PC-9 (cell line): Measurements from ENCODE around the gene GSK3B. TPM values are rescaled to one million over a fixed set of nuclear protein-coding genes. Genes with fewer than 3 reads are reported as not detected.

Experiments used
- BruUV-seq: library from RNA; stranded (reverse); fragments of 400-500 nt; replicated peaks from 2 replicates; lab custom pipeline; 2021; lab: Mats Ljungman, UMichigan
- CTCF ChIA-PET: fragments of 300-600 bp; sonication (Branson Sonifier 250); formaldehyde crosslinking; loops from one replicate; lab custom pipeline; 2022; ENCODE audit warnings: antibody characterized with exemption; lab: Charles Lee
- POLR2A ChIA-PET: fragments of 300-600 bp; sonication (Branson Sonifier 250); formaldehyde crosslinking; loops from one replicate; lab custom pipeline; 2022; ENCODE audit warnings: antibody characterized with exemption; ENCODE audit not compliant: unreplicated experiment; lab: Charles Lee
- DNase-seq, 2 experiments: peaks; one replicate each; pipeline versions ENCODE4 v3.0.0 to v3.0.0-alpha.2; 2015 to 2022; ENCODE audit warnings: mixed read lengths in 1 of 2
- H2AFZ ChIP-seq: fragments of 200-600 bp; sonication (generic); 2 replicates; pipeline ENCODE4 v1.8.1; 2017; ENCODE audit warnings: antibody characterized with exemption
- H3F3A ChIP-seq: fragments of 200-600 bp; sonication (generic); 2 replicates; pipeline ENCODE4 v1.8.1; 2017; ENCODE audit warnings: antibody characterized with exemption, mild to moderate bottlenecking, low read depth; ENCODE audit not compliant: insufficient read depth
- H3K27ac ChIP-seq: fragments of 200-600 bp; sonication (generic); 2 replicates; pipeline ENCODE4 v1.6.1; 2016; ENCODE audit warnings: mixed run types
- H3K27me3 ChIP-seq: fragments of 200-600 bp; sonication (generic); 2 replicates; pipeline ENCODE4 v1.6.1; 2016; ENCODE audit warnings: low read depth, mixed run types; ENCODE audit not compliant: insufficient read depth
- H3K36me3 ChIP-seq: fragments of 200-600 bp; sonication (generic); 2 replicates; pipeline ENCODE4 v1.6.1; 2016; ENCODE audit warnings: low read depth, mixed run types
- H3K4me1 ChIP-seq: fragments of 200-600 bp; sonication (generic); replicated peaks from 2 replicates; pipeline ENCODE4 v1.6.1; 2016; ENCODE audit warnings: mixed run types; ENCODE audit not compliant: insufficient read depth
- H3K4me2 ChIP-seq: fragments of 200-600 bp; sonication (generic); 2 replicates; pipeline ENCODE4 v1.6.1; 2017; ENCODE audit warnings: mixed run types
- H3K4me3 ChIP-seq: fragments of 200-600 bp; sonication (generic); 2 replicates; pipeline ENCODE4 v1.6.1; 2016; ENCODE audit warnings: mixed run types
- H3K79me2 ChIP-seq: fragments of 200-600 bp; sonication (generic); 2 replicates; pipeline ENCODE4 v1.6.1; 2017; ENCODE audit warnings: low read depth, mixed run types
- H3K9me2 ChIP-seq: fragments of 200-600 bp; sonication (generic); 2 replicates; pipeline ENCODE4 v1.8.1; 2017; ENCODE audit warnings: mild to moderate bottlenecking; ENCODE audit not compliant: insufficient read depth
- H3K9me3 ChIP-seq: fragments of 200-600 bp; sonication (generic); 2 replicates; pipeline ENCODE4 v1.8.1; 2016; ENCODE audit warnings: low read depth; ENCODE audit not compliant: insufficient read depth
- H4K20me1 ChIP-seq: fragments of 200-600 bp; sonication (generic); 2 replicates; pipeline ENCODE4 v1.8.1; 2017; ENCODE audit not compliant: insufficient read depth
- EZH2 ChIP-seq: fragments of 200-600 bp; sonication (generic); IDR thresholded peaks from 2 replicates; pipeline ENCODE4 v1.8.0; 2017; ENCODE audit warnings: antibody characterized with exemption, low read depth
- intact Hi-C: fragments of 100-400 bp; cut with micrococcal nuclease; formaldehyde crosslinking; loops from one replicate; pipeline ENCODE4 v1.10.0; 2022; ENCODE audit not compliant: unreplicated experiment
- total RNA-seq: library from RNA; stranded (reverse); gene quantifications from 2 replicates; pipeline ENCODE4 v1.2.3, GENCODE V29; 2021
- TF ChIP-seq, protein P1 (sequence below): fragments of 200-600 bp; sonication (generic); conservative IDR thresholded peaks from 2 replicates; pipeline ENCODE4 v1.6.1; 2017; ENCODE audit warnings: mixed run types, antibody characterized with exemption, mild to moderate bottlenecking, moderate library complexity

The GSK3B gene
- total RNA-seq, 1 experiment from 2014 or later, result 62.0 TPM

DNA sequence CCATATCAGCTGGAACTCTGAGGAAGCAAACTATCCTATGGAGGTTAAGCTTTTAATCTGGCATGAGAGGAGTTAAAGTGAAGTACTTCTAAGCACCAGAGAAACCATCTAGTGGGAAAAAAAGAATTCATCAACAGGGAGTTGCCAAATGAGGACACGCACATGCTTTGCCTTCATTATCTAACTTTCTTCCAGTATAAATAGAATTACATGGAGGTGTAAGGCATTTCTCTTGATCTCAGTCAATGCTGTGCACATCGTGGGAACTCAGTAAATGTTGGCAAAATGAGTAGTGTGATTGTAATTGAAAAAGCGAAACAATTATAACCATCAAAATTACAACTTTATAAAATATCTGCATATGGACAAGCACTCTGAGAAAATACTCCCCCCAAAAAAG is 8.0 kb upstream of the GSK3B start:
- Histone ChIP-seq H3K4me1 (peaks cover 17% of the 10 kb centered on the region), H2AFZ (no peak overlapping the region), H3K9me3 (no peaks in the 10 kb centered on the region), H3K79me2 (peaks cover 37% of the 10 kb centered on the region), H3K27me3 (no peaks in the 10 kb centered on the region), H3K4me3 (no peak overlapping the region), H3K9me2 (no peaks in the 10 kb centered on the region), H4K20me1 (no peaks in the 10 kb centered on the region), H3K27ac (no peak overlapping the region), H3F3A (peaks cover 8% of the 10 kb centered on the region; the same call in 1 of the 2 replicates), H3K36me3 (peaks cover 24% of the 10 kb centered on the region; the same call in 1 of the 2 replicates), H3K4me2 (no peak overlapping the region)
- no TSS peak for BruUV-seq
- DNase-seq, result no peak
- POLR2A ChIA-PET, result no interaction called here
- no peak for TF ChIP-seq EZH2
- TF ChIP-seq, protein P1, sequence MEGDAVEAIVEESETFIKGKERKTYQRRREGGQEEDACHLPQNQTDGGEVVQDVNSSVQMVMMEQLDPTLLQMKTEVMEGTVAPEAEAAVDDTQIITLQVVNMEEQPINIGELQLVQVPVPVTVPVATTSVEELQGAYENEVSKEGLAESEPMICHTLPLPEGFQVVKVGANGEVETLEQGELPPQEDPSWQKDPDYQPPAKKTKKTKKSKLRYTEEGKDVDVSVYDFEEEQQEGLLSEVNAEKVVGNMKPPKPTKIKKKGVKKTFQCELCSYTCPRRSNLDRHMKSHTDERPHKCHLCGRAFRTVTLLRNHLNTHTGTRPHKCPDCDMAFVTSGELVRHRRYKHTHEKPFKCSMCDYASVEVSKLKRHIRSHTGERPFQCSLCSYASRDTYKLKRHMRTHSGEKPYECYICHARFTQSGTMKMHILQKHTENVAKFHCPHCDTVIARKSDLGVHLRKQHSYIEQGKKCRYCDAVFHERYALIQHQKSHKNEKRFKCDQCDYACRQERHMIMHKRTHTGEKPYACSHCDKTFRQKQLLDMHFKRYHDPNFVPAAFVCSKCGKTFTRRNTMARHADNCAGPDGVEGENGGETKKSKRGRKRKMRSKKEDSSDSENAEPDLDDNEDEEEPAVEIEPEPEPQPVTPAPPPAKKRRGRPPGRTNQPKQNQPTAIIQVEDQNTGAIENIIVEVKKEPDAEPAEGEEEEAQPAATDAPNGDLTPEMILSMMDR, result no peak
- CTCF ChIA-PET, result interaction anchor here (0.6 kb wide), 1 partner anchor 683 kb away, joined by 17 read pairs; no protein-coding TSS in a partner anchor
- intact Hi-C loops, result no loop called here

DNA sequence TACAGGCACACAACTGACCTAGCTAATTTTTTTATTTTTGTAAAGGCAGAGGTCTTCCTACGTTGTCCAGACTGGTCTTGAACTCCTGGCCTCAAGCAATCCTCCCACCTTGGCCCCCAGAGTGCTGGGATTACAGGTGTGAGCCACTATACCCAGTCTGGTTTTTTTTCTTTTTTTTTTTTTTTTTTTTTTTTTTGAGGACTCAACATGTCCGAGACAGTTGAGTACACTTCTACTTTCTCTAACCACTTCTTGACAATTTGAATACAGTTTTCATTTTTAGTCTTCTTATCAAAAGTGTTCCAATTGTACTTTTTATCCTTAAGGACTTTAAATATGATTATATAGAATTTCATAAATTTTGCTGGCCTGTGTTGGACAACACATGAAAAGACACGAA is 7.4 kb upstream of the GSK3B start:
- no peak overlapping the region for H3K27ac ChIP-seq
- H3K9me2 ChIP-seq, result no peaks in the 10 kb centered on the region
- no peak overlapping the region for H3K4me3 ChIP-seq
- H3K79me2 ChIP-seq, result peaks cover 43% of the 10 kb centered on the region
- H3K4me2 ChIP-seq, result no peak overlapping the region
- DNase-seq, result no peak
- POLR2A ChIA-PET, result interaction anchor here (0.9 kb wide), 1 partner anchor 1762 kb away, joined by 16 read pairs; no protein-coding TSS in a partner anchor
- peaks cover 23% of the 10 kb centered on the region for H3K4me1 ChIP-seq
- H3F3A ChIP-seq, result peaks cover 14% of the 10 kb centered on the region; the same call in 1 of the 2 replicates
- no peak overlapping the region for H2AFZ ChIP-seq
- H3K36me3 ChIP-seq, result peaks cover 24% of the 10 kb centered on the region; the same call in 1 of the 2 replicates
- H3K27me3 ChIP-seq, result no peaks in the 10 kb centered on the region
- H3K9me3 ChIP-seq, result no peaks in the 10 kb centered on the region
- no TSS peak for BruUV-seq
- TF ChIP-seq EZH2, result no peak
- TF ChIP-seq, protein P1, result no peak
- intact Hi-C loops, result no loop called here
- no peaks in the 10 kb centered on the region for H4K20me1 ChIP-seq
- CTCF ChIA-PET, result no interaction called here

DNA sequence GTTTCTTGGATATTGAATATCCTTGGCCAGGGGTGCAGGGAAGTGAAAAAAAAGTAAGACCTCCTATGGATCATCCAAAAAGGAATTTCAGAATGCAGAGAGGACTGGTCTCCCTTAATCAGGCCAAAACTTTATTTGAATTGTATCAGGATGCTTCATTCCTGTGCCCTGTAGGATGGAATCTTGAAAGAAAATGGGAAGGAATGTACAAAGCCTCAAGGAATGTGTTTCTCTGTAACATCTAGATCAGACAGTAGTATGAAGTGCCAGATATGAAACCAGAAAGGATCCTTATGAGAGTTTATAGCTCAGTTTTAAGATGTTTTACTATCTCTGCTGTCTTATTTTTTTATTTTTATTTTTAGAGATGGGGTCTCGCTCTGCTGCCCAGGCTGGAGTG is 6.5 kb upstream of the GSK3B start:
- peaks cover 21% of the 10 kb centered on the region; the same call in 1 of the 2 replicates for H3F3A ChIP-seq
- H2AFZ ChIP-seq, result no peak overlapping the region
- H3K4me3 ChIP-seq, result no peak overlapping the region
- H3K27ac ChIP-seq, result no peak overlapping the region
- peaks cover 28% of the 10 kb centered on the region for H3K4me1 ChIP-seq
- no peaks in the 10 kb centered on the region for H4K20me1 ChIP-seq
- no peaks in the 10 kb centered on the region for H3K9me3 ChIP-seq
- ChIA-PET CTCF (no interaction called here), POLR2A (interaction anchor here (0.5 to 0.7 kb wide), 3 partner anchors 31 to 599 kb away, joined by 3 to 7 read pairs (median 6); no protein-coding TSS in a partner anchor)
- H3K79me2 ChIP-seq, result peaks cover 52% of the 10 kb centered on the region
- H3K9me2 ChIP-seq, result no peaks in the 10 kb centered on the region
- no peak for DNase-seq
- intact Hi-C loops, result no loop called here
- peaks cover 24% of the 10 kb centered on the region; the same call in 1 of the 2 replicates for H3K36me3 ChIP-seq
- no peaks in the 10 kb centered on the region for H3K27me3 ChIP-seq
- BruUV-seq, result no TSS peak
- no peak overlapping the region for H3K4me2 ChIP-seq
- TF ChIP-seq, protein P1, result no peak
- no peak for TF ChIP-seq EZH2
